GM13977 (cell line): ENCODE data around the gene ZMPSTE24.
"Not testable (repeated sequence)": the region's sequence is repeated elsewhere in the genome, so short reads cannot be mapped to it uniquely, and the experiment has no call there.

Experiments
- DNase-seq: peaks from one replicate; pipeline ENCODE4 v3.0.0; 2012; ENCODE audit warnings: low spot score
- in situ Hi-C: fragments of 300-500 bp; cut with MboI; formaldehyde crosslinking; loops from one replicate; pipeline ENCODE4 v1.12.0; 2022; ENCODE audit warnings: low sequenced_read_pairs, low pct_unique_long_range_greater_than_20kb, mixed read lengths, inconsistent platforms; ENCODE audit not compliant: unreplicated experiment
- TF ChIP-seq, protein P1 (sequence below): IDR thresholded peaks from 2 replicates; pipeline ENCODE4 v1.5.1; 2012; ENCODE audit warnings: mild to moderate bottlenecking, control low read depth; ENCODE audit not compliant: insufficient read depth; ENCODE audit errors: extremely low read depth, missing control alignments

ZMPSTE24 gene

DNA sequence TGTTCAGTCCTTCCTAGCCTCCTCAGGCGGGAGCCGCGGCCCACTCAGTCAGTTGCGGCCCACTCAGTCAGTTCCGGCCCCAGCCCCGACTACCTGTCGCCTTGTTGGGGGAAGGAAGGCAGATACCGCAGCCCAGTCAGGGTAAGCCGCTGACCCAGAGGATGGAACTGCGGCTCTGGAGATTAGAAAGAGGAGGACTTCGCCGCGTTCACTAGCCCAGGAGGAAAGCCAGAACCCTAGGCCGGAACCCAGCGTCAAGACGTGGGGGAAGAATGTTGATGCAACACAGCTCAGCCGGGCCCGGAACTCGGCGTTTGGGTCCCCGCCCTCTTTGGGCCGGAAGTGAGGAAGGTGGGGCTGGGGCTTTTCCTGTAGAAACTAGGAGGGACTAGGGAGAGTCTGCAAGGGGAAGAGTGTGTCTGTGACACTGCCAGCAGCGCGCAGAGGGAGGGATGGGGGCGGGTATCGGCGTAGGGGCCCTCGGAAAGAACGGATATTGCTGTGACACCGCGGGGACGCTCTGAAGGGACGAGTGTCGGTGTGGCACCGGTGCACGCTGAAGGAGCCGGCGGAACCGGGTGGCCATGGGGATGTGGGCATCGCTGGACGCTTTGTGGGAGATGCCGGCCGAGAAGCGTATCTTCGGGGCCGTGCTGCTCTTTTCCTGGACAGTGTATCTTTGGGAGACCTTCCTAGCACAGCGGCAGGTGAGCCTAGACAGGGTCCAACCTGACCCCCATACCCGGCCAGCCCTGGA lies at the start of gene ZMPSTE24:
ZMPSTE24 (plus strand) TSS at position 549 of the 757 bp plus-strand sequence; CDS start at position 585, 36 bp downstream.
- TF ChIP-seq, protein P1, sequence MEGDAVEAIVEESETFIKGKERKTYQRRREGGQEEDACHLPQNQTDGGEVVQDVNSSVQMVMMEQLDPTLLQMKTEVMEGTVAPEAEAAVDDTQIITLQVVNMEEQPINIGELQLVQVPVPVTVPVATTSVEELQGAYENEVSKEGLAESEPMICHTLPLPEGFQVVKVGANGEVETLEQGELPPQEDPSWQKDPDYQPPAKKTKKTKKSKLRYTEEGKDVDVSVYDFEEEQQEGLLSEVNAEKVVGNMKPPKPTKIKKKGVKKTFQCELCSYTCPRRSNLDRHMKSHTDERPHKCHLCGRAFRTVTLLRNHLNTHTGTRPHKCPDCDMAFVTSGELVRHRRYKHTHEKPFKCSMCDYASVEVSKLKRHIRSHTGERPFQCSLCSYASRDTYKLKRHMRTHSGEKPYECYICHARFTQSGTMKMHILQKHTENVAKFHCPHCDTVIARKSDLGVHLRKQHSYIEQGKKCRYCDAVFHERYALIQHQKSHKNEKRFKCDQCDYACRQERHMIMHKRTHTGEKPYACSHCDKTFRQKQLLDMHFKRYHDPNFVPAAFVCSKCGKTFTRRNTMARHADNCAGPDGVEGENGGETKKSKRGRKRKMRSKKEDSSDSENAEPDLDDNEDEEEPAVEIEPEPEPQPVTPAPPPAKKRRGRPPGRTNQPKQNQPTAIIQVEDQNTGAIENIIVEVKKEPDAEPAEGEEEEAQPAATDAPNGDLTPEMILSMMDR: no peak
- in situ Hi-C loops: no loop called here
- peak; percentile 85 for DNase-seq

DNA sequence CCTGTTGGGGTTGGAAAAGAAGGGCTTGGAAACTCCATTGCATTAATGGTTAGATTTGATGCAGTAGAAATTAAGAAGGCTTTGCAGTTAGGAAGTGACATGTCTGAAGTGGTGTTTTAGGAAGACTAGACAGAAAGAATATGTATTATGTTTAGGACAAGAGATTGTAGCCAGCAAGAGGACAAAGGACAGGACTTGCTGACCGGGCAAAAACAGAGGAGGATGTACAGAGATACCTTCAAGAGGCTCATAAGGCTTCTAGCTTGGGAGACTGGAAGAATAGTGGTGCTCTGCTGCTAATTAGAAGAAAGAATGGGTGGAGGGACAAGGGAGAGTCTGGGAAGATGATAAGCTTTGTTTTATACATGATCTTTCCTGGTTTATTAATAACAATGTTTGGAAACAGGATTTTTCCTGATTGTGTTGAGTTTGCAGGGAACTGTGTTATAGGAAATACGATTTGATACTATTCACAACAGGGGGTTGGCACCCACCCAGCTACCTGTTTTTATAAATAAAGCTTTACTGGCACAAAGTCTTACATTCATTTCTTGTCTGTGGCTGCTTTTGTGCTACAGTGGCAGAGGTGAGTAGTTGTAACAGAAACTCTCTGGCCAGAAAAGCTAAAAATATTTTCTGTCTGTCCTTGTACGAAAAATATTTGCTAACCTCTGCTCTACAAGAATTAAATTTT lies 47.4 kb upstream of the ZMPSTE24 start:
- in situ Hi-C loops: no loop called here
- TF ChIP-seq, protein P1: no peak
- DNase-seq: no peak

DNA sequence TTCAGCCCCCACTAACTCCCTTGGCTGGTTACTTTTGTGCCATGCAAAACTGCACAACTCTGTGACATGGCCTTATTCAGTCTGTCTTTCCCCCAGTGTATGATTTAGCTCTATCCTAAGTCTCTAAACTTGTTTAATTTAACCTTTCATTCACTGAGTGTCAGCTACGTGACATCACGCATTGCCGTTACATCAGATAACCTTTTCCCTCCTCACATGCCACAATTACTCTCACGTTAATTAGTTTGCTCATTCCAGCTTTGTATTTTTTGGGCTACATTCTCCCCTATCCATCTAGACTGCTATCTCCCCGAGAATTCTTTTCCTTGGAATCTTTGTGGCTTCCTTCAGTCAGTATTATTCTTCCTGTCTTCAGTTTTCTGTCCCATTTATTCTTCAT lies 39.7 kb upstream of the ZMPSTE24 start:
- in situ Hi-C loops: no loop called here
- TF ChIP-seq, protein P1: no peak
- no peak for DNase-seq

GRCh38 chr1:40221471-40221905 lies 36.5 kb upstream of the ZMPSTE24 start:
- in situ Hi-C loops, DNase-seq: not testable (repeated sequence)

- TF ChIP-seq, protein P1: no peak
Measured at GRCh38 chr1:40221977-40222772, 35.9 kb upstream of the ZMPSTE24 start.

DNA sequence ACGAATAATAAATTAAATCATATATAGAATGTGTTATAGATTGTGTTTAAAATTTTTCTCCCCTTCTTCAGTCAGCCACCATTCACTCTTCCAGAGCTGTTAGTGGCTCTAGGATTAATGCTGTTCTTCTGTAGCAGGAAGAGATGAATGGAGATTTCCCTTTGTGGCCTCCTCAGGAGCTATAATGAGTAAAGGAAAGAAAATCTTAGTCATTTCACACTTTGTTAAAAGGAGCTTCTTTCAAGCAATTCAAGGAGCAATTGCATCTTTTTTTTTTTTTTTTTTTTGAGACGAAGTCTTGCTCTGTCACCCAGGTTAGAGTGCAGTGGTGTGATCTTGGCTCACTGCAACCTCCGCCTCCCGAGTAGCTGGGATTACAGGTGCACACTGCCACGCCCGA lies 34.0 kb upstream of the ZMPSTE24 start:
- in situ Hi-C loops: no loop called here
- TF ChIP-seq, protein P1: no peak
- DNase-seq: no peak

More at GRCh38 chr1:40221977-40222772, 35.9 kb upstream of the ZMPSTE24 start:
- no peak for DNase-seq
- in situ Hi-C loops: no loop called here
